ENCODE data around the gene ACSF3. TPM values are rescaled to one million over a fixed set of nuclear protein-coding genes. Genes with fewer than 3 reads are reported as not detected.
"Not testable (repeated sequence)": the region's sequence is repeated elsewhere in the genome, so short reads cannot be mapped to it uniquely, and the experiment has no call there.

ACSF3 gene
- total RNA-seq, 1 donor from 2014 or later, result 32.0 TPM

- H3K27me3 ChIP-seq, result peaks cover 16% of the 10 kb centered on the region
- no peaks in the 10 kb centered on the region for H3K9me3 ChIP-seq
- no peak for DNase-seq
- ATAC-seq, result no peak
- no peak overlapping the region for H3K4me3 ChIP-seq
- intact Hi-C loops (cut with DNase I), result no loop called here
- TF ChIP-seq CTCF (IDR thresholded peaks at IDR 0.05), result no peak
- H3K27ac ChIP-seq, result no peak overlapping the region
- H3K4me1 ChIP-seq, result no peaks in the 10 kb centered on the region
- H3K36me3 ChIP-seq, result no peaks in the 10 kb centered on the region
These were observed 91.0 kb downstream of the ACSF3 start for GRCh38 chr16:89184677-89184932.

- TF ChIP-seq CTCF (IDR thresholded peaks at IDR 0.05), result no peak
- no peak overlapping the region for H3K4me3 ChIP-seq
- H3K4me1 ChIP-seq, result no peaks in the 10 kb centered on the region
- DNase-seq (no peak), ATAC-seq (peak; percentile 12)
- no peaks in the 10 kb centered on the region for H3K36me3 ChIP-seq
- H3K27me3 ChIP-seq, result peaks cover 16% of the 10 kb centered on the region
- no peak overlapping the region for H3K27ac ChIP-seq
- intact Hi-C loops (cut with DNase I), result no loop called here
- no peaks in the 10 kb centered on the region for H3K9me3 ChIP-seq
These were observed 91.5 kb downstream of the ACSF3 start for GRCh38 chr16:89184933-89185794.

GRCh38 chr16:89185887-89186592 lies 92.4 kb downstream of the ACSF3 start:
- intact Hi-C loops (cut with DNase I); H3K4me3 ChIP-seq; DNase-seq; H3K9me3 ChIP-seq; H3K27ac ChIP-seq; H3K4me1 ChIP-seq; H3K36me3 ChIP-seq; ATAC-seq: not testable (repeated sequence)
- peaks cover 13% of the 10 kb centered on the region for H3K27me3 ChIP-seq

- H3K4me1 ChIP-seq; H3K4me3 ChIP-seq; H3K9me3 ChIP-seq; intact Hi-C loops (cut with DNase I); H3K27ac ChIP-seq; DNase-seq; H3K36me3 ChIP-seq; ATAC-seq; H3K27me3 ChIP-seq: not testable (repeated sequence)
These were observed 93.0 kb downstream of the ACSF3 start for GRCh38 chr16:89186593-89187031.

- Histone ChIP-seq H3K9me3 (no peaks in the 10 kb centered on the region), H3K4me3 (no peak overlapping the region), H3K27ac (no peak overlapping the region), H3K27me3 (peaks cover 8% of the 10 kb centered on the region), H3K36me3 (no peaks in the 10 kb centered on the region), H3K4me1 (no peaks in the 10 kb centered on the region)
- ATAC-seq, result peak; percentile 4
- DNase-seq, result no peak
- no peak for TF ChIP-seq CTCF (IDR thresholded peaks at IDR 0.05)
- intact Hi-C loops (cut with DNase I), result no loop called here
These were observed 93.5 kb downstream of the ACSF3 start for GRCh38 chr16:89187032-89187769.

GRCh38 chr16:89187770-89188392 lies 94.2 kb downstream of the ACSF3 start:
- H3K36me3 ChIP-seq, result no peaks in the 10 kb centered on the region
- no peak overlapping the region for H3K27ac ChIP-seq
- H3K9me3 ChIP-seq, result no peaks in the 10 kb centered on the region
- TF ChIP-seq CTCF (IDR thresholded peaks at IDR 0.05), result no peak
- ATAC-seq, result no peak
- intact Hi-C loops (cut with DNase I), result no loop called here
- no peak for DNase-seq
- peaks cover 2% of the 10 kb centered on the region for H3K27me3 ChIP-seq
- H3K4me1 ChIP-seq, result no peaks in the 10 kb centered on the region
- H3K4me3 ChIP-seq, result no peak overlapping the region

- H3K4me3 ChIP-seq; ATAC-seq; intact Hi-C loops (cut with DNase I); DNase-seq; H3K4me1 ChIP-seq; H3K36me3 ChIP-seq; H3K9me3 ChIP-seq; H3K27me3 ChIP-seq; H3K27ac ChIP-seq: not testable (repeated sequence)
These were observed 95.1 kb downstream of the ACSF3 start for GRCh38 chr16:89188471-89189357.

Measured in upper lobe of right lung (tissue), 1 donor.